Effector memory CD8-positive, alpha-beta T cell (primary cell): Measurements from ENCODE around the gene PPDPF.
"Not testable (repeated sequence)": the region's sequence is repeated elsewhere in the genome, so short reads cannot be mapped to it uniquely, and the experiment has no call there.

Source experiments
- ATAC-seq: fragments of 150-1000 bp; cut with Tn5 transposase; replicated peaks from 2 replicates; pipeline ENCODE4 v1.10.0; 2021; ENCODE audit warnings: mild to moderate bottlenecking, moderate library complexity
- DNase-seq, 3 experiments: peaks; one replicate each; pipeline ENCODE4 v3.0.0; 2021
- H3K27ac Mint-ChIP-seq, 2 donors: one replicate each; pipeline ENCODE4 v1.8.0; 2022; ENCODE audit warnings: mild to moderate bottlenecking in 2 of 2, mixed read lengths in 2 of 2, moderate library complexity in 2 of 2
- H3K27me3 Mint-ChIP-seq, 2 donors: one replicate each; pipeline ENCODE4 v1.8.0; 2022; ENCODE audit warnings: mixed read lengths in 2 of 2
- H3K36me3 Mint-ChIP-seq: one replicate; pipeline ENCODE4 v1.8.0; 2022; ENCODE audit warnings: mild to moderate bottlenecking, moderate library complexity, mixed read lengths; ENCODE audit not compliant: insufficient read depth
- H3K4me1 Mint-ChIP-seq, 2 donors: one replicate each; pipeline ENCODE4 v1.8.0; 2022; ENCODE audit warnings: low read depth in 2 of 2, mixed read lengths in 2 of 2
- H3K4me3 Mint-ChIP-seq, 2 donors: one replicate each; pipeline ENCODE4 v1.8.0; 2022; ENCODE audit warnings: mild to moderate bottlenecking in 2 of 2, mixed read lengths in 2 of 2, moderate library complexity in 2 of 2
- H3K9me3 Mint-ChIP-seq, 2 donors: one replicate each; pipeline ENCODE4 v1.8.0; 2022; ENCODE audit warnings: mixed read lengths in 2 of 2

The PPDPF gene

GRCh38 chr20:63553251-63553932, 32.8 kb downstream of the PPDPF start:
- ATAC-seq (peak; percentile 64), DNase-seq (peak; percentile 89 to 90 (median 89))
- Mint-ChIP-seq H3K4me1 (peaks cover 9 to 14% of the 10 kb centered on the region in 2 donors), H3K4me3 (peak overlapping the region; percentile 79 to 80), H3K36me3 (peaks cover 25% of the 10 kb centered on the region), H3K27me3 (peaks cover 13 to 27% of the 10 kb centered on the region in 2 donors), H3K9me3 (no peaks in the 10 kb centered on the region), H3K27ac (peak overlapping the region; percentile 92 to 94)

GRCh38 chr20:63553933-63554290, 33.3 kb downstream of the PPDPF start, which contains the start of gene FNDC11:
Gene FNDC11, plus strand, starts transcription at chr20:63554159. Its CDS starts 1,505 bp downstream, at chr20:63555664.
- H3K36me3 Mint-ChIP-seq: peaks cover 30% of the 10 kb centered on the region
- peak within 1 kb of the TSS; percentile 92 to 94 for H3K27ac Mint-ChIP-seq
- no peaks in the 10 kb centered on the region for H3K9me3 Mint-ChIP-seq
- DNase-seq (no peak), ATAC-seq (peak; percentile 17)
- H3K4me3 Mint-ChIP-seq: peak within 1 kb of the TSS; percentile 79 to 80
- peaks cover 9 to 14% of the 10 kb centered on the region in 2 donors for H3K4me1 Mint-ChIP-seq
- peaks cover 13 to 22% of the 10 kb centered on the region in 2 donors for H3K27me3 Mint-ChIP-seq

- peaks cover 0 to 1% of the 10 kb centered on the region in 2 donors for H3K9me3 Mint-ChIP-seq
- peaks cover 32% of the 10 kb centered on the region for H3K36me3 Mint-ChIP-seq
- DNase-seq (no peak), ATAC-seq (no peak)
- peaks cover 8 to 15% of the 10 kb centered on the region in 2 donors for H3K27me3 Mint-ChIP-seq
- H3K27ac Mint-ChIP-seq: peak overlapping the region in 1 of 2 donors; percentile 92
- H3K4me1 Mint-ChIP-seq: peaks cover 8 to 14% of the 10 kb centered on the region in 2 donors
- H3K4me3 Mint-ChIP-seq: peak overlapping the region; percentile 79 to 80
These were observed 34.1 kb downstream of the PPDPF start for GRCh38 chr20:63554361-63555278.

- no peak for DNase-seq
- Mint-ChIP-seq H3K36me3 (peaks cover 32% of the 10 kb centered on the region), H3K27me3 (peaks cover 0 to 3% of the 10 kb centered on the region in 2 donors), H3K4me1 (peaks cover 11 to 14% of the 10 kb centered on the region in 2 donors), H3K9me3 (peaks cover 0 to 1% of the 10 kb centered on the region in 2 donors), H3K4me3 (peak overlapping the region in 1 of 2 donors; percentile 21), H3K27ac (no peak overlapping the region)
- no peak for ATAC-seq
These were observed 35.3 kb downstream of the PPDPF start for GRCh38 chr20:63555661-63556381.

- no peak for DNase-seq
- Mint-ChIP-seq H3K27me3 (no peaks in the 10 kb centered on the region), H3K9me3 (peaks cover 0 to 1% of the 10 kb centered on the region in 2 donors), H3K27ac (no peak overlapping the region), H3K4me3 (no peak overlapping the region), H3K4me1 (peaks cover 11 to 14% of the 10 kb centered on the region in 2 donors), H3K36me3 (peaks cover 31% of the 10 kb centered on the region)
- no peak for ATAC-seq
These were observed 36.4 kb downstream of the PPDPF start for GRCh38 chr20:63556873-63557478.

GRCh38 chr20:63557481-63557891, 36.9 kb downstream of the PPDPF start:
- peaks cover 0 to 1% of the 10 kb centered on the region in 2 donors for H3K9me3 Mint-ChIP-seq
- H3K4me1 Mint-ChIP-seq: peaks cover 10 to 13% of the 10 kb centered on the region in 2 donors
- H3K27me3 Mint-ChIP-seq: no peaks in the 10 kb centered on the region
- no peak overlapping the region for H3K27ac Mint-ChIP-seq
- H3K4me3 Mint-ChIP-seq: no peak overlapping the region
- ATAC-seq (no peak), DNase-seq (no peak)
- H3K36me3 Mint-ChIP-seq: peaks cover 28% of the 10 kb centered on the region

- DNase-seq (no peak), ATAC-seq (no peak)
- Mint-ChIP-seq H3K27ac (peak overlapping the region; percentile 69 to 88), H3K27me3 (no peaks in the 10 kb centered on the region), H3K9me3 (peaks cover 0 to 1% of the 10 kb centered on the region in 2 donors), H3K36me3 (peaks cover 17% of the 10 kb centered on the region), H3K4me3 (peak overlapping the region in 1 of 2 donors; percentile 37), H3K4me1 (peaks cover 3 to 6% of the 10 kb centered on the region in 2 donors)
These were observed 38.4 kb downstream of the PPDPF start for GRCh38 chr20:63558804-63559484.

GRCh38 chr20:63559485-63560332, 39.1 kb downstream of the PPDPF start:
- ATAC-seq, H3K9me3 Mint-ChIP-seq, H3K27me3 Mint-ChIP-seq, H3K4me1 Mint-ChIP-seq: not testable (repeated sequence)
- H3K27ac Mint-ChIP-seq: peak overlapping the region; percentile 84 to 88
- peak overlapping the region in 1 of 2 donors; percentile 37 for H3K4me3 Mint-ChIP-seq
- peak in 2 of 3 experiments; percentile 37 to 67 for DNase-seq
- peaks cover 13% of the 10 kb centered on the region for H3K36me3 Mint-ChIP-seq

GRCh38 chr20:63560333-63560805, 39.8 kb downstream of the PPDPF start:
- ATAC-seq (no peak), DNase-seq (no peak)
- Mint-ChIP-seq H3K4me3 (no peak overlapping the region), H3K9me3 (peaks cover 0 to 1% of the 10 kb centered on the region in 2 donors), H3K27ac (peak overlapping the region; percentile 84 to 88), H3K4me1 (peaks cover 3 to 6% of the 10 kb centered on the region in 2 donors), H3K27me3 (no peaks in the 10 kb centered on the region), H3K36me3 (peaks cover 13% of the 10 kb centered on the region)

GRCh38 chr20:63560856-63561609, 40.5 kb downstream of the PPDPF start:
- H3K27ac Mint-ChIP-seq: no peak overlapping the region
- peaks cover 3 to 6% of the 10 kb centered on the region in 2 donors for H3K4me1 Mint-ChIP-seq

More at GRCh38 chr20:63560856-63561609, 40.5 kb downstream of the PPDPF start:
- DNase-seq (no peak), ATAC-seq (no peak)
- no peaks in the 10 kb centered on the region for H3K27me3 Mint-ChIP-seq
- H3K4me3 Mint-ChIP-seq: no peak overlapping the region
- H3K9me3 Mint-ChIP-seq: peaks cover 0 to 1% of the 10 kb centered on the region in 2 donors
- peaks cover 13% of the 10 kb centered on the region for H3K36me3 Mint-ChIP-seq
